Activated CD4-positive, alpha-beta T cell treated with anti-CD3 and anti-CD28 coated beads, Interleukin-2, amount 50 U/mL, for 1 hour (primary cell): ENCODE data around the gene IFRD1.
"Not testable (repeated sequence)": the region's sequence is repeated elsewhere in the genome, so short reads cannot be mapped to it uniquely, and the experiment has no call there.

Source experiments
- DNase-seq: peaks from one replicate; pipeline ENCODE4 v3.0.0-alpha.2; 2020

IFRD1 gene

DNA sequence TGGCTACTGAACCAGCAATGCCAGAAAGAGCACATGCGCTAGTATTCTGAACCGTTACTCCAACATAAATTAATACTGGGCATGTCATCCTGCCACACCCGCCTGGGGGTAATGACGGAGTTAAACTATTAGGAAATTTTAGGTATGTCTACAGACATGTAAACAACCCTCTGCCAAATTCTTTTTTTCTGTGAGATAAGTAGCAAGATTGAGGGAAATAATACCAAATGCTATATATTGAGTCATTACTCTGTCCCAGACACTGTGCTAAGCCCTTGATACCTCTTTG is 37.9 kb downstream of the IFRD1 start:
- no peak for DNase-seq

DNA sequence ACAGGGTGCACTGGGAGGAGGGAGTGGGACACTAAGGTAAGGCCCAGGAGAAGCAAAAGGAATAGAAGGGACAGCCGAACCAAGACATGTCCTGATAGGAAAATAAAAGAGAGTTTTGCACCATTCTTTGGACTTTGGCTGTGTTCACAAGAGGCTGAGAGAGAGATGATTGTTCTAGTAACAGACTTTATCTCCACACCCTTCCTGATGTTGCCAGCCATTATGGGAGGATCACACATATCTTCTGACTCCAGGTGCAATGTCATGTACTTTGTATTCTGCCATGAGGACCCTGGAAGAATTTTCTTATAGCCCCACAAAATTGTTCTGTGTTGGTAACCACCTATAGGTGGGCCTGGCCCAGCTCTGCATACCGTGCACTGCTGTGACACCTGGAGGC is 41.9 kb downstream of the IFRD1 start:
- DNase-seq, result no peak

DNA sequence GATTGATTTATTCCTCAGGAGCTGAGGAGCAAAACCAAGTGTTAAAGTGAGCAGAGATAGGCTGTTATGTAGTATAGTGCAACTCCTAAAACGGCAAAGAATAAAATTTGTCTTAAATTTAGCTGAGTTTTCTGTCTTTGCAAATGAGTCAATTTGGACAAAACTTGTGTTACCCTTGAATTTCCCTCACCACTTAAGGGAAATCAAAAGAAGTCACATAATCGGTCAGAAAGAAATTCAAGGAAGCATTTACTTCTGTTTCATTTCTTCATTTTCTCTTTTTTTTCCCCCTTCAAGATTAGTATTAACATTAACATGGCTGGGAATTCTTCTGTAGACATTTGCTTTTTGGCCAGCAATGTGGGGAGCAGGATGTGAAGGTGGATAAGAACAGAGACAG is 44.4 kb downstream of the IFRD1 start:
- DNase-seq, result no peak

DNA sequence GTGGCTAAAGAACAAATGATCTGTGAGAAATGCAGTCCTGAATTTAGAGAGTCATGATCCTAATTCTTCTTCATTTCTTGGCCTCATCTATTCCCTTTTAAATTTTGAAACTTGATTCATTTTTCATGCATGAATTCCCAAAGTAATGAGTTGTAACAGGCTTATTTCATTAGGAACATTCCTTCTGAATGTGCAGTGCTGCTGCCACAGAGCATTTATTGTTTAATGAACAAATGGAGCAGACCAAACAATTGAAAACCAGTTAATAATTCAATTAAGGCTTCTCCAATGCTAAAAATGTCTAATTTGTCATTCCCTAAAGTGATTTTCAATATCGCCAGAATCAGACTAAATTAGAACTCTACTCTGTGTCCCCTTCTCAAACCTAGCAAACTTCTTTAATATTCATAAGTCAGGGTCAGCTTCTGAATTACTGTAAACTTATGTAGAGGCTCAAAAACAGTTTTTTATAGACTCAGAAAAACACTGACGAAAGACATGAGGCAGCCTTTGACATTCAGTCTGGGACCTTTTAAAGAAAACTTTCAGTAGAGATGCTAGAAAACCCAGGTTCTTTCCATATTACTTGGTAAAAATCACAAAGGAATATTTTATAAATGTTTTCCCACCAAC is 45.0 kb downstream of the IFRD1 start:
- no peak for DNase-seq

DNA sequence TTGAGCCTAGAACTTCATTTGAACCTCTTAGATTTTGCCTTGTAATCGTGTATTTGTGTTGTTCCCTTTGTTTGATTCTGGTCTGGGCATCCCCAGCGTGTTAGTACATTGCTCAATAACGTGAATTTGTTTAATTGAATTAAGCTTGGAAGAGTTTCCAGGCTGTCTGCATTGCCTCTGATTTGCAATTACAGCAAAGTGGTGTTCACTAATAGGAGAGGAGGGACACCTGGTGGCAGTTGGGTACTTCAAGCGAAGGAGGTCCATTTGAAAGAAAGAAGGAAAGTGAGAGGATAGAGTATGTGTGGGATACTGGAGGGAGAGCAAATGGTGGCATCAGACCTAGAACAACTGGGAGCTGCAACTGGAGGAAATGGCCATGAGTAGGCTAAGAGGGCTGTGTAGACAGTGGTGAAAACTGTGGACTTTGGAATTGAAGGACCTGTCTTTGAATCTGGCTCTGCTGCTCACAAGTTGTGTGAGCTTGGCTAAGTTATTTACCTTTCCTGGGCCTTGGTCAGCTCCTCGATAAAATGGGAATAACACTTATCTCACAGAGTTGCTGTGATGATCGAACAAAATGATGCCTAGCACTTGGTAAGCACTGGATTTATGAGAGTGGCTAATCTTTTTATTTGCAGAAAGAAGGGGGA is 45.7 kb downstream of the IFRD1 start:
- peak; percentile 19 for DNase-seq

DNA sequence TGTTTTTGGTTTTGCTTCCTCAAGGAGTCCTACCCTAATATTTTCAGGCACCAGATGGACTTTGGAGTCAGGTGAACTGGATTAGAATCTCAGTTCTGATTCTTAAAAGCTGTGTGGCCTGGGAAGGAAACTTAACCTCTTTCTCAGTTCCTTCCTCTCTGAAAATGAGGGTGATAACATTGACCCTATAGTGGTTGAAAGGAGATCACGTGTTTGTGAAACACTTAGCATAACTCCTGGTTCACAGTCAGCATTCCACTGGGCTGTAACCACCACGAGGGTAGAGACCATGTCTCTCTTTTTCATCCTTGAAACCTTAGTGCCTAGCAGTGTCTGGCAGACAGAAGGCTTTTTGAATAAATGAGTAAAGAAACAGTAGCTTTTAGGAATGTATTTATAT is 47.2 kb downstream of the IFRD1 start:
- no peak for DNase-seq

DNA sequence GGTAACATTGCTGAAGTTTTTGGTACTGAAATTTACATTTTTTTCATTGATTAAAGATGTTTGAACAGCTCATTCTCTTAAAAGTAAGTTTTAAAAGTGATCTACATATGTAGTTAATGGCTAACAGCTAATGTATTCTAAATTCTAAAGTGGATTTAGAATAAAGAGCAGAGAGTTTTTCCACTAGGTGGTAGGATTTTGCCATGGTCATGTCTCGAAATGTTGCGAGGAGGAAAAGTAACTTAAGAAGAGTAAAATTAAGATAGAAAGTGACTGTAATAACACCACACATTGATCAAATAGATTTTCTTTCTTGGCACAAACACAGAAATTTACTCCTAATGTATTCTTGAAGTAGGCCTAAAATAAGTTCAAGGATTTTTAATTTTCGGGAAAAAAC is 50.4 kb downstream of the IFRD1 start:
- no peak for DNase-seq

DNA sequence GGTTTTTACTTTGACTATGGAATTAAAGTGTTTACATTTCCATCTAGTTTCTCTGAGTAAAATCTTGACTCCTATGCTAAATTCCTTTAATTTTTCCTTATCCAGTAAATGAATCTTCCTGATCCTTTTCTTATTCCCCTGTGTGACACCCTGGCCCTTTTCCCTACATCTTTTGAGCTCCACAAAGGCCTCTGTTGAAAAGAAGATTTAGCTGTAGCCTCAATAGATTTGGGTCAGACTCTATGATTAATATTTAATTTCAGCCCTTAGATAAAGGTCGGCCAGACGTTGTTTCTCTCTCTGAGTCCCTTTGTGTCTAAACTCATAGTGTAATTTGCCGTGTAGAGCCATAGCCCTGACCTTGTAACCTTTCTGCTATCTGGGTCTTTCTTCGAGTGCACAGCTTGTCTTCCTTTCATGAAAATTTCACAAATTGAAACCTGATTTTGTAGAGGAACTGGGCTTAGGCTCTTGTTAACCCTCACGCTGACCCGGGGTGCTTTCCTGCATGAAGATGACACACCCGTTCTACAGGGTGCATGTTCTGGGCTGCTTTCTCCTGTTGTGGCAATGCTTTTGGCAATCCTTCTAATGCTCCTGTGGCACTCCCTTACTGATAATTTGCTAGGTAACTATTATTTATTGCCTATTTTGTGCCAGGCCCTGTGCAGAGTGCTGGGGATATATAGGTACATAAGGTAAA is 51.7 kb downstream of the IFRD1 start:
- no peak for DNase-seq

DNA sequence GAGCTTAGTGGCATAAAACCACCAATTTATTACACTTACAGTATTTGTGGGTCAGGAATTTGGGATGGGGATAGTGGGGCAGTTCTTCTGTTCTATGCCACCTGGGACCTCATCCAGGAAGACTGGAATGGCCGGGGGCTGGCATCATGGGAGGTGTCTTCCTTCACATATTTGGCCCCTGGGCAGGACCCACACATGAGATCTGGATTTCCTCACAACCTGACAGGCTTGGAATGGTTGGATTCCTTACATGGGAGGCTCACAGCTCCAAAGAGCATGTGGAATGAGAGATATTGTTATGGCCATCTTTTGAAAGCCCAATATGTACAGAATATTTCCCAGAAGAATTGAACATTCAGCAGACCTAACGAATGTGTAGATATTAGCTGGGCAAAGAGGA is 52.4 kb downstream of the IFRD1 start:
- no peak for DNase-seq

DNA sequence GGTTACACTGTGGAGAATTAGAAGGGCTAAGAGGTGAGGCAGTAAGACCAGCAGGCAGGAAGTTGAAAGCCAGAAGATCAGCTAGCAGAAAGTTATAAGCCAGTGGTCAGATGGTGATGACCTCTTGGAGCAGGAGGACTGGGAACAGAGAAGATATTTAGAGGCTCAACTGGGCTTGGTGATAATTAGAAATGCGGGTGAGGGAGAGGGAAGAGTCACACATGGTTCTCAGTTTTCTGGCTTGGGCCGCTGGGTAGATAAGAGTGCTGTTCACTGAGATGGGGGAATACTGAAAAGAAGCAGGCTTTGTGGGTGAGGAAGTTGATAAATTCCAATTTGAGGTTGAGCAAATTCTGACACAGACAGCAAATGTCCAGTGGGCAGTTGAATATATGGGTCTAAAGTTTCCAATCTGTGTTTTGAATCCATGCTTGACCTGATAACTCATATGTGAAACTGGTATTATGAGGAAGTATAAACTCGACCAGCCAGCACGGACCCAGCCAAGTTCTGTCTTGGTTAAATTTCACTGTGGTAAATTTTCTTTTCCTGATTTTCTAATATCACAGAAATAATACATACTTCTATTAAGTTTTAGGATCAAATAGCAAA is 53.2 kb downstream of the IFRD1 start:
- no peak for DNase-seq

DNA sequence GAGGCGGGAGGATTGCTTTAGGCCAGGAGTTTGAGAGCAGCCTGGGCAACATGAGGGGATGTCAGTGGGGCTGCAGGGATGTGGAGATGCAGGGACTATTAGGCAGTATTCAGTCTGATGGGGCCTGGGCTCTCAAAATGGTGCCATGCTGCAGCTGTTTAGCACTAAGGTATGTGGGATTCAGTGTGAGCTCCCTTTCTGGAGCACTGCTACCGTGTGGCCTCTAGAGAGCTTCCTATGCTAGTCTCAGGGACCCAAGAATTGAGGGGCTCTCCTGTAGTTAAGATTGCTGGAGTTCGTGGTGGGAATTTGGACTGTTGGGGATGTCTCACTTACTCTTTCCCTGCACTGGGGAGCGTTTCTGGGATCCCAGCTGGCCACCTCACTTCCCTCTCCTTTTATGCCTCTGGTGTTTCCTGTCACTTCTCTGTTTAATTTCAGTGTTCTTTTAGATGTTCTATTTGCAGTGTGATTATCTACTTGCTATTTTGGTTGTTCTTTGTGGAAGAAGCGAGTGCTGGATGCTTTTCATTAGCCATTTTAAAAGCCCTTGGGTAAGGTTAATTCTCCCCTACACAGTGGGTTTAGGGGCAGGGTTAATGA is 53.9 kb downstream of the IFRD1 start:
- no peak for DNase-seq

DNA sequence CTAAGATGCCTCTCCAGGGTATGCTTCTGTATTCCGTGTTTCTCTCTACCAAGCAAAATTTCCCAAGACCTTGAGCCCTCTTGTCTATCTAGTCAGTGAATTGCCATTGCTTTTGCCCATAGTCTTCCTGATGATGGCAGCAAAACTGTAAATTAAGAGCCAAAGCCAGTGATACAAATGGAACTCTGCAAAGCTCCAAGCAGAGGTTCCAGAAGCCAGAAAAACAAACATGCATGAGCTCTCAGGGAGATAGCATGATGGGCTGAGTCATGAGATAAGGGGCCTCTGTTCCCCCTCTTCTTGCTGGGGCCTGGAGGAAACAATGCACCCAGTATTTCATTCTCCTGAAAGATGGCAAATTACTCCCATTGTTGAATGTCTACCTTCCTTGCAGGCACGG is 55.2 kb downstream of the IFRD1 start:
- DNase-seq, result no peak

DNA sequence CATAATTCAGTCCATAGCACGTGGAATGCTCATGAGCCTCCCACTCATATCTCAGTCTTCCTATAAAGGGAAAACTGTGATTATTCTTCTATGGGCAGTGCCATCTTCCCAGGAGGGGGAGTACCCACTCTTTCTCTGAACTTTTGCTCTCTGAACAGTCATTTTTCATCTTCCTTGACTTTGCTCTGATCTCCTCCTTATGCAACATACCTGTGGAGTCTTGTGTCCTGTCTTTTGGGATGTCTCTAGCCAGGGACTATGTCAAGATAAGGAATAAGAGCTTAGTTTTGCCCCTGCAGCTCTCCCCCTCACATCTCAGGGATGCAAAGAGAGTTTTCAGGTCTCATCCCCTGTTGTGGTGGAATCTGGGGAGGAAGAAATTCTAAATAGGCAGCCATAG is 58.1 kb downstream of the IFRD1 start:
- DNase-seq, result no peak

DNA sequence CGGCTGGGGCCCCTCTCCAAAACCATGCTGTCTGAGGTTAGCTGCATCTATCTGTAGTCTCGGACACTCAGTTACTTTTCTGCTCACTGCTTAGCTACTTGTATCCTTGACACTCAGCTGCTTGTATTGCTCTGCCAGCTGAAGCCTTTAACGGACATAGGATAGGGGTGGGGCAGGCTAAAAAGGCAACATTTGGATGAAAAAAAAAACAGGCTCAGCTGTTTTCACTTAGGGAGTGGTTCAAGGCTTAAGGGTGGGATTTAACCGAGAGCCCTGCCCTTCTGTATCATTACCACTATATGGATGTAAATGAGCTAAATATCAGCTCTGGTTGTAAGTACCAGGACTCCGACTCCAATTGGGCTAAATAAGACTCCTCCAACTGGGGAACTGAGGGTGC is 59.1 kb downstream of the IFRD1 start:
- DNase-seq, result no peak

DNA sequence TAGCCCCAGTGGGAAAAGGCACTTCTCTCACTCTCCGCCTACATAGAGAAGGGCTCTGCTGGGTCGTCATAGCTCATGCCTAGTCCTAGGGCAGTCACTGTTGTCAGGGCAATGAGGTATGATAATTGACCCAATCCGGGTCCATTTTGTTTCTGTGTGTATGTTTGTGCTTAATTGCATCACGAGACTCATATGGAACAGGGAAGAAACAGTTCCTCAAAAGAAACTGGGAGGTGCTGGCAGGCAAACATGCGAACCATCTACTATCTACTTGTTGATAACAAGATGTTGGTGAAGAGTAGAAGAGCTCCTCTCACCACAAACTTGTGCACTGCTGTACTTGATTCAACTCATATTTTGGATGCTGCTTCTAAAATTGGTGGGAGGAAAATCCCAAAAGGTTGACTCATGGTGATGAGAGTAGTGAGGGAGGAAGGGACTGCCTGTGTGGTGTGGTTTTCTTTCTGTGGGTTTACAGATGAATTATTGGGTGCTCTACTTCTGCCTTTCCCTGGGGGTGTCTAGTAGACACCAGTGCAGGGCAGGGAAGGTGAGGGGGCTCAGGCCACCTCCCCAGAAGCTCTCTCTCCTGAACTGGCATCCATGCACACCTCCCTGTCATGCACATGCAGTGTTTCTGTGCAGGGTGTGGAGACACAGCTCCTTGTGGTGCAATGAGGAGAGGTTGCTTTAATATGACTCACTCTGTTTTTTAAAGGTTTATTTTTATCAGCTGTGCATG is 59.9 kb downstream of the IFRD1 start:
- no peak for DNase-seq

DNA sequence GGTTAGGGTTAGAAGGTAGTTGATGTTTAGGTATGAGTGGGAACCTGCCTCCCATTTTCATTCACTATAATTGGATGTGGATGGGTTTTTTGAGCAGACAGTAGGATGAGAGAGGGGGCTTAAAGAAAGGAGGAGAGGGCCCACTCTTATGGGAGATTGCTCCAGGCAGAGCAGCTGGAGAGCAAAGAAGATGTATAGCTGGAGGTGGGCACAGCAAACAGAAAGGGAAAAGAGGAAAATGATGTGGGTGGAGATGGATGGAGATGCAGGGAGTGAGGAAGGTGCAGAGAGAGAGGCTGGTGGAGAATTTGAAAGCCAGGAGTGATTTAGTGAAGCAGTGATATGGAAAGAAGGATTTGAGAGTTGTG is 60.5 kb downstream of the IFRD1 start:
- DNase-seq, result no peak

DNA sequence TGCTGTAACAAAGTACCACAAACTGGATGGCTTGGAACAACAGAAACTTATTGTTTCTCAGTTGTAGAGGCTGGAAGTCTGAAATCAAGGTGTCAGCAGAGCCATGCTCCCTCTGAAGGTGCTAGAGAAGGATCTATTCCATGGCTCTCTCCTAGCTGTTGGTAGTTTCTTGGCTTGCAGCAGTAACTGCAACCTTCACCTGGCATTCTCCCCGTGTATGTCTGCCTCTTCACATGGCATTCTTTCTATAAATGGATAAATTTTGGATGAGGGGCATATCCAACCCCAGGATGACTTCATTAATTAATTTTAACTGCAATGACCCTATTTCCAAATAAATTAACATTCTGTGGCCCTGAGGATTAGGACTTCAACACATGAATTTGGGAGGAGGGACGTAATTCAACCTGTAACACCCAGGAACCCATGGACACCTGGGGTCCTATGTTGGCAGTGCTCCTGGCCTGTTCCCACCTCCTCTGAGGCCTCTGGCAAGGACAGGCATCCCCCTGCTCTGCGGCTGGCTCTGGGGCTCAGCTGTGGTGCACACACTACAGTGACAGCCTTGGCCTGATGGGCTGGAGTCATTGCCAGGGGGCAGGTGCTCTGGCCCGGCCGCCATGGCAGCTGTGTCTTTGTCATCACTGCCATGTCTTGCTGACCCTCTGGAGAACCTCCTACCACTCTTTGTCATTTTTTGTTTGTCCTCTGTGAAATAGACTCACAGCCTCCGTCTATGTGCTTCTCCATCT is 61.4 kb downstream of the IFRD1 start:
- DNase-seq, result no peak

DNA sequence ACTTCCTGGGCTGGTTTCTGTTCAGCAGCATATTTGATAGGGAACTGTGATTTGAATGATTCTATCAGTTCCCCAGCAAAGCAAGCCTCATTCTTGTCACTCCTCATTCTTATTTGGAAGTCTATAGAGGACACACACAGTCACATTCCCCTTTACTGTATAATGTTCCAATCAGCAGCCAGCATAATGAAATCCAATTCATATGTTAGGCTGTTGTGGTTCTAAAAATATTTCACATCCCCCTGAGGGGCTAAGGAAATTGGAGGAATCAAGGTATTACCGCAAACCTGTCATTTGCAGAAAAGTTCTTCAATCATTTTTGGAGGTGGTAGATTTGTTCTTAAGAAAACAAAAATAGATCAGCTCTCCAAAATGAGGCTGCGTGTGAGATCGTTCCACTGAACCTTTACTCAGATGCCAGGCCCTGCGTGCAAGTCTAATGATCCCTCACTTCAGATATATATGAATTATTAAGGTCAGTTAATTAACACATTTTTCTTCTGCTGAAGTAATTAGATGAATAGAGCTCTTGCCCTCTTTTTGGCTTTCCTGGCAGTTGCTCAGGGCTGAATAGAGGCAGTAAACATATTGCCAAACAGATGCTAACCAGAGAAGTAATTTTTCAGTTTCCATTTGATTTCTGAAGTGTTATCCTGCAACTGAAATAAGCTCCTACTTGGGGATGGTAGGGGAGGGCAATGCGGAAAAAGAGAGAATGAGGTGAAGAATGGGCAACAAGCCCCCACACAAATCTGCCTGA is 62.4 kb downstream of the IFRD1 start:
- DNase-seq, result no peak

DNA sequence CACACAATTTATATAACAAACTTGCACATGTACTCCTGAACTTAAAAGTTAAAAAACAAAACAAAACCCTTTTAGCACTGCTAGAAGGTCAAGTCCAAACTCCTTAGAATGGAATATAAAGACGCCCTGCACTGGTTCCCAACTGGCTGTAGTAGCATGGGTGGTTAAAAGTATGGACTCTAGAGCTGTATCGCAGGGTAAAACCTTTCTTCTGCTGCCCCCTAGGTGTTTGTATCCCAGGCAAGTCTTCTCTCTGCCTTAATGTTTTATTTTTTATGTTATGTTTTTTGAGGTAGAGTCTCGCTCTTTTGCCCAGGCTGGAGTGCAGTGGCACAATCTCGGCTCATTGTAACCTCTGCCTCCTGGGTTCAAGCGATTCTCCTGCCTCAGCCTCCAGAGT is 65.7 kb downstream of the IFRD1 start:
- no peak for DNase-seq

DNA sequence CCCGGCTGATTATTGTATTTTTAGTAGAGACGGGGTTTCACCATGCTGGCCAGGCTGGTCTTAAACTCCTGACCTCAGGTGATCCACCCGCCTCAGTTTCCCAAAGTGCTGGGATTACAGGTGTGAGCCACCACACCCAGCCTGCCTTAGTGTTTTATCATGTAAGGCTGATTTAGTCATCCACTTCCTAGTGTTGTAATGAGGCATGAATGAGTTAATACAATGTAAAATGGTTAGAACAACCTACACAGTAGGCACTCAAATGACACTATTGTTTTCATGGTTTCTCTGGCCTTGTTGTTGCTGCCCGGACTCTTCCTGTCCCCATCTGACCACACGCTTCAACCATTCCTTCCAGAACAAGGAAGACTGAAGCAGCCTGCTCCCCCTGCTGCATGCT is 66.2 kb downstream of the IFRD1 start:
- DNase-seq, result not testable (repeated sequence)

DNA sequence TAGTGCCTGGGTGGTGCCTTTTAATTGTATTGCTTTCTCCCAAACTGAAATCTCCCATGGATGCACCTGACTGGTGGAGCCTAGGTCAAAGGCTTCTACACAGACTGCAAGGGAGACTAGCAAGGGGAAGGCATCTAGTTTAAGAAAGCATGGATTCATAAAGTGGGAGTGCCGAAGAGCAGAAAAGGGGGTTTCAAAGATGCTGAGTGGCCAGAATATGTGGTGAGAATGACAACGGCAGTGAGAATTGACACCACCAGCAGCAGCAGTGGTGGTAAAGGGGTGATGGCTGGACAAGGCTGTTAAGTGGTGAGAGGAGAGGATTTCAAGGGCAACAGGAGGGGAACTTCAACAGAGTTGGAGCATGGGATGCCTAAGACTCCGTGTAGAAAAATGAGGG is 67.2 kb downstream of the IFRD1 start:
- no peak for DNase-seq

DNA sequence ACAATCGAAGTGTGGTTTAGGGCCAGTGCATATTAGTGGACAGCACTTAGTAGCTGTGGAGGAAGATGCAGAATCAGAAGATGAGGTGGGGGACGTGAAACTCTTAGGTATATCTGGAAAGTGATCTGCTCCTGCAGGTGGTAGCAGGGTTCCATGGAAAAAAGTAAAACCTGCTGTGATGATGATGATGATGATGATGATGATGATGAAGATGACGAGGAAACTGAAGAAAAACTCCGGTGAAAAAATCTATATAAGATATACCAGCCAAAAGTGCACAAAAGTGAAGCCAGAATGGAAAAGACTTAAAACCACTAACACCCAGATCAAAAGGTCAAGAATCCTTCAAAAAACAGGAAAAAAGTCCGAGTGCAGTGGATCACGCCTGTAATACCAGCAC is 70.5 kb downstream of the IFRD1 start:
- no peak for DNase-seq
